DOHH2 (cell line): ENCODE measurements around the gene ELFN1.

Experiments
- H3F3A ChIP-seq: fragments of 200-600 bp; sonication (generic), shearing (Covaris generic); 2 replicates; pipeline ENCODE4 v1.6.0; 2016; ENCODE audit warnings: antibody characterized with exemption, mild to moderate bottlenecking; ENCODE audit not compliant: control insufficient read depth, insufficient read depth
- H3K27ac ChIP-seq: fragments of 200-600 bp; sonication (generic); 2 replicates; pipeline ENCODE4 v1.5.1; 2014; ENCODE audit warnings: low read depth, mild to moderate bottlenecking, low read length, moderate library complexity
- H3K27me3 ChIP-seq: fragments of 200-600 bp; sonication (generic); 2 replicates; pipeline ENCODE4 v1.6.1; 2014; ENCODE audit warnings: mild to moderate bottlenecking, low read length, mixed read lengths; ENCODE audit not compliant: control insufficient read depth
- H3K36me3 ChIP-seq: fragments of 200-600 bp; sonication (generic); 2 replicates; pipeline ENCODE4 v1.6.1; 2014; ENCODE audit warnings: mild to moderate bottlenecking, low read length, moderate library complexity, mixed read lengths; ENCODE audit not compliant: control insufficient read depth
- H3K4me1 ChIP-seq: fragments of 200-600 bp; sonication (generic); 2 replicates; pipeline ENCODE4 v1.6.1; 2014; ENCODE audit warnings: mild to moderate bottlenecking, low read length, mixed read lengths; ENCODE audit not compliant: control insufficient read depth
- H3K4me2 ChIP-seq: fragments of 200-600 bp; sonication (generic); 2 replicates; pipeline ENCODE4 v1.6.0; 2014; ENCODE audit warnings: mild to moderate bottlenecking, low read length, moderate library complexity
- H3K4me3 ChIP-seq: fragments of 200-600 bp; sonication (generic); 2 replicates; pipeline ENCODE4 v1.5.1; 2014; ENCODE audit warnings: mild to moderate bottlenecking, low read length, mixed read lengths
- H3K79me2 ChIP-seq: fragments of 200-600 bp; sonication (generic); 2 replicates; pipeline ENCODE4 v1.6.1; 2014; ENCODE audit warnings: mild to moderate bottlenecking, low read length, mixed read lengths; ENCODE audit not compliant: control insufficient read depth
- H3K9me2 ChIP-seq: fragments of 200-600 bp; sonication (generic); replicated peaks from 2 replicates; pipeline ENCODE4 v1.6.1; 2014; ENCODE audit warnings: mild to moderate bottlenecking, low read length, mixed read lengths; ENCODE audit not compliant: control insufficient read depth
- H3K9me3 ChIP-seq: fragments of 200-600 bp; sonication (generic); 2 replicates; pipeline ENCODE4 v1.6.1; 2014; ENCODE audit warnings: antibody characterized with exemption, low read length, mixed read lengths; ENCODE audit not compliant: control insufficient read depth, insufficient read depth
- H4K20me1 ChIP-seq: fragments of 200-600 bp; sonication (generic); 2 replicates; pipeline ENCODE4 v1.6.0; 2014; ENCODE audit warnings: low read depth, mild to moderate bottlenecking, antibody characterized with exemption, low read length, moderate library complexity; ENCODE audit not compliant: control insufficient read depth, insufficient read depth
- EZH2phosphoT487 ChIP-seq: fragments of 200-600 bp; sonication (generic); IDR thresholded peaks from 2 replicates; pipeline ENCODE4 v1.6.1; 2017; ENCODE audit warnings: borderline replicate concordance, mild to moderate bottlenecking, antibody characterized with exemption, low read length, moderate library complexity, mixed read lengths
- TF ChIP-seq, protein P1 (sequence below): fragments of 200-600 bp; sonication (generic); IDR thresholded peaks from one replicate; pipeline ENCODE4 v1.5.1; 2014; ENCODE audit warnings: antibody characterized with exemption, mild to moderate bottlenecking, low read depth, low read length; ENCODE audit not compliant: poor library complexity, severe bottlenecking

ELFN1 gene

DNA sequence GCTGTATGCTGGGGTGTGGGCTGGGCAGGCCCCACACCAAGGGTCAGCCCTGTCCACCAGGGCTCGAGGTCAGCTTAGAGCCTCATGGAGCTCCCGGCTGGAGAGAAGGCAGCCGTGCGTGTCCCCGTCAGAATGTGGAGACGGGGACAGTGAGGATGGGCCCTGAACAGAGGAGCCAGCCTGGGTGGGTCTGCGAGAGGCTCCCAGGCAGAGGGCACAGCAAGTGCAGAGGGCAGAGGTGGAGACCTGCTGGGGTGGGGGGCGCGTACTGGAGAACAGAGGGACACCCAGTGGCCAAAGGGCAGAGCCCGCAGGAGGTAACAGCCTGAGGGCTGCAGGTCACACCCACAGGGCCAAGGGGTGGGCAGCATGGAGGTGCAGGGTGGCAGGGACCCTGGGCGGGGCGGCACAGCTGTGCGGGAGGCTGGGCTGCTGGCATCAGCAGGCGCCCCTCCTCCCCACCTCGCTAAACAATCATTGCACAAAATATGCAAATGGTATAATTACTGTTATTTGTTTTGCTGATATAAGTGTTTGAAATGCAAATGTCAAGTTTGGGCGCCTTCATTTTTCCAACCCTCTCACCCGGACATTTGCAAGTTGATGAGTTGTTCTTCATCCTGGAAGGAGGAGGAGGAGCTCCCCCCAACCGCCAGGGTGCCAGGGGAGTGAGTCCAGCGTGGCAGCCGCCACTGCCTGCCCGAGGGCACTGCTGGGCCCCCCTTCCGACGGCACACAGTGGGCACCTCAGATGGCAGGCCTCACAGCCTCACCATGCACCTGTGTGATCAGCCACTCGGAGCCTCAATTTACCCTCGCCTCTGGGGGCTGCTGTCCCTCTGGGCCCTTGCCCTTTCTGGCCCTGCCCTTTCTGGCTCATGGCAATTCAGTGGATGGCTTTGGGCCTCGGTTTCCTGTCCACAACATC is 35.0 kb downstream of the ELFN1 start:
- Histone ChIP-seq H4K20me1 (no peaks in the 10 kb centered on the region), H3K27ac (no peak overlapping the region), H3F3A (no peaks in the 10 kb centered on the region), H3K79me2 (no peaks in the 10 kb centered on the region), H3K9me2 (no peaks in the 10 kb centered on the region), H3K27me3 (no peaks in the 10 kb centered on the region), H3K36me3 (no peaks in the 10 kb centered on the region), H3K4me3 (no peak overlapping the region), H3K4me1 (no peaks in the 10 kb centered on the region), H3K9me3 (peaks cover 25% of the 10 kb centered on the region), H3K4me2 (no peak overlapping the region)
- no peak for TF ChIP-seq EZH2phosphoT487
- TF ChIP-seq, protein P1, sequence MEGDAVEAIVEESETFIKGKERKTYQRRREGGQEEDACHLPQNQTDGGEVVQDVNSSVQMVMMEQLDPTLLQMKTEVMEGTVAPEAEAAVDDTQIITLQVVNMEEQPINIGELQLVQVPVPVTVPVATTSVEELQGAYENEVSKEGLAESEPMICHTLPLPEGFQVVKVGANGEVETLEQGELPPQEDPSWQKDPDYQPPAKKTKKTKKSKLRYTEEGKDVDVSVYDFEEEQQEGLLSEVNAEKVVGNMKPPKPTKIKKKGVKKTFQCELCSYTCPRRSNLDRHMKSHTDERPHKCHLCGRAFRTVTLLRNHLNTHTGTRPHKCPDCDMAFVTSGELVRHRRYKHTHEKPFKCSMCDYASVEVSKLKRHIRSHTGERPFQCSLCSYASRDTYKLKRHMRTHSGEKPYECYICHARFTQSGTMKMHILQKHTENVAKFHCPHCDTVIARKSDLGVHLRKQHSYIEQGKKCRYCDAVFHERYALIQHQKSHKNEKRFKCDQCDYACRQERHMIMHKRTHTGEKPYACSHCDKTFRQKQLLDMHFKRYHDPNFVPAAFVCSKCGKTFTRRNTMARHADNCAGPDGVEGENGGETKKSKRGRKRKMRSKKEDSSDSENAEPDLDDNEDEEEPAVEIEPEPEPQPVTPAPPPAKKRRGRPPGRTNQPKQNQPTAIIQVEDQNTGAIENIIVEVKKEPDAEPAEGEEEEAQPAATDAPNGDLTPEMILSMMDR, result no peak

- no peaks in the 10 kb centered on the region for H4K20me1 ChIP-seq
- no peak overlapping the region for H3K27ac ChIP-seq
- no peak overlapping the region for H3K4me3 ChIP-seq
- no peaks in the 10 kb centered on the region for H3F3A ChIP-seq
- H3K9me2 ChIP-seq, result no peaks in the 10 kb centered on the region
- no peaks in the 10 kb centered on the region for H3K79me2 ChIP-seq
- no peak for TF ChIP-seq EZH2phosphoT487
- TF ChIP-seq, protein P1, result no peak
- no peaks in the 10 kb centered on the region for H3K4me1 ChIP-seq
- H3K9me3 ChIP-seq, result peaks cover 30% of the 10 kb centered on the region
- no peaks in the 10 kb centered on the region for H3K27me3 ChIP-seq
- H3K36me3 ChIP-seq, result no peaks in the 10 kb centered on the region
- H3K4me2 ChIP-seq, result no peak overlapping the region
Observed at GRCh38 chr7:1705856-1706255, 35.8 kb downstream of the ELFN1 start.

DNA sequence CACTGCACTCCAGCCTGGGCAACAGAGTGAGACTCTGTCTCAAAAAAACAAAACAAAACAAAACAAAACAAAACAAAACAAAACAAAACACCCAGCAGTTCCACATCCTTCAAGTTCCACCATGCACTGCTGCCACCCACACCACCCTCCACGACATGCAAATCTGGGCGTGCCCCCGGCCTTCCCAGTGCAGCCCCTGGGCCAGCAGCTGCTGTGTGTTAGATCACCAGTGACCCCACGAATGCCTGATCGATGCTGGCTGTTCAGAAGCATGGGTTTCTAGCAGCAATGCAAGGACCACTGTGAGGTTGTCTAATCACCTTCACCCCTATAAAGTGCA is 36.3 kb downstream of the ELFN1 start:
- H3K27me3 ChIP-seq, result no peaks in the 10 kb centered on the region
- H3K27ac ChIP-seq, result no peak overlapping the region

More for the DNA sequence above, 36.3 kb downstream of the ELFN1 start:
- Histone ChIP-seq H3F3A (no peaks in the 10 kb centered on the region), H3K9me3 (peaks cover 30% of the 10 kb centered on the region), H3K4me2 (no peak overlapping the region), H3K79me2 (no peaks in the 10 kb centered on the region), H3K36me3 (no peaks in the 10 kb centered on the region), H3K9me2 (no peaks in the 10 kb centered on the region), H4K20me1 (no peaks in the 10 kb centered on the region), H3K4me3 (no peak overlapping the region), H3K4me1 (no peaks in the 10 kb centered on the region)
- TF ChIP-seq, protein P1, result no peak
- no peak for TF ChIP-seq EZH2phosphoT487
